HG03354 (cell line): Measurements from ENCODE around the gene PWP2.
"Not testable (repeated sequence)": the region's sequence is repeated elsewhere in the genome, so short reads cannot be mapped to it uniquely, and the experiment has no call there.

ENCODE experiments used
- ATAC-seq: cut with Tn5 transposase; IDR thresholded peaks from one replicate; pipeline ENCODE4 v1.9.1; 2021; ENCODE audit warnings: mild to moderate bottlenecking; ENCODE audit not compliant: unreplicated experiment, poor library complexity, severe bottlenecking

Gene PWP2

GRCh38 chr21:44158082-44158468 lies 50.9 kb downstream of the PWP2 start:
- ATAC-seq = not testable (repeated sequence)

GRCh38 chr21:44159349-44160297 lies 52.4 kb downstream of the PWP2 start:
- not testable (repeated sequence) for ATAC-seq

DNA sequence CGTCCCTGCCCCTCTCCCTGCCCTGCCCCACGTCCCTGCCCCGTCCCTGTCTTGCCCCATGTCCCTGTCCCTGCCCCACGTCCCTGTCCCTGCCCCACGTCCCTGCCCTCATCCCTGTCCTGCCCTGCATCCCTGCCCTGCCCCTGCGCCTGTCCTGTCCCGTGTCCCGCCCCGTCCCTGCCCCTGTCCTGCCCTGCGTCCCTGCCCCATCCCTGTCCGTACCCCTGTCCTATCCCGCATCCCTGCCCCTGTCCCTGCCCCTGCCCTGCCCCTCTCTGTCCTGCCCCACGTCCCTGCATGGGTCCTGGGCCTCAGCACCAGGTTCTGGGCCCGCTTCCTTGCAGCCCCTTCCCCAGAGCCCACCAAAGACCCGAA lies 53.1 kb downstream of the PWP2 start:
- not testable (repeated sequence) for ATAC-seq

GRCh38 chr21:44160821-44161220 lies 53.6 kb downstream of the PWP2 start:
- ATAC-seq = not testable (repeated sequence)

- not testable (repeated sequence) for ATAC-seq
Observed at GRCh38 chr21:44163167-44163653, 56.0 kb downstream of the PWP2 start.

GRCh38 chr21:44165933-44166332 lies 58.7 kb downstream of the PWP2 start:
- not testable (repeated sequence) for ATAC-seq

- not testable (repeated sequence) for ATAC-seq
Observed at GRCh38 chr21:44167527-44167926, 60.3 kb downstream of the PWP2 start.

DNA sequence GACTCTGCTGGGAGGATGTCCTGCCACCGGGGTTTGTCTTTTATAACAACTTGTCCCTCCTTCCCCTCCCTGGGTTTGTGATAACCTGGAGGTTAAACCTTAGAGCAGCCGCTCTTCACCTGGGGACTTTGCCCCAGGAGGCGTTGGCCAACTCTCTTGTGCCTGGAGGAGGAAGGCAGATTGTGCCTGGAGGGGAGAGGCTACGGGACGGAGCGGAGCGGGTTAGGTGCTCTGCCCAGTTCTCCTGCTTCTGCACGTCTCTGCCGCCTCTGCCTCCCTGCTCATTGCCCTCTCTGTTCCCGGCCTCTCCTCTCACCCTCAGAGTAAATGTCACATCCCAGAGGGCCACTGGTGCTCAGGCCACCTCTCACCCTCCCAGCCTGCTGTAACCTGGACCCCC lies 63.1 kb downstream of the PWP2 start:
- not testable (repeated sequence) for ATAC-seq

DNA sequence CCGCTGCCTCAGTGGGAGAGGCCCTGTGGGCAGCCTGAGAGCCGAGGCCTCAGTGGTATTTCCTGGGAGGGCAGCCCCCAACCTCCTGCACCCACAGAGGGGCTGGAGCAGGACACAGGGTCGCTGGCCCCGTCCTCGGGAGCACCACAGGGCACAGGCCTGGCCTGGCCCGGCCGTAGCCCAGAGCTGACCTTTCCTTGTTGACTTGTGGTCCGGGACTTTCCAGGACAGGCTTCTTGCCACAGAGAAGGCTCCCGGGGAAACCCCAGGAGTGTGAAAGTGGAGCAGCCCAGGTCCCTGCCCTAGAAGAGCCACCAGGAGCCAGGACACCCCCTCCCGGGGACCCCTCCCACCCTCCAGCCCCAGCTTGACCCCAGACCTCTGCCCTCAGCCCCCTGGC lies 63.7 kb downstream of the PWP2 start:
- not testable (repeated sequence) for ATAC-seq

DNA sequence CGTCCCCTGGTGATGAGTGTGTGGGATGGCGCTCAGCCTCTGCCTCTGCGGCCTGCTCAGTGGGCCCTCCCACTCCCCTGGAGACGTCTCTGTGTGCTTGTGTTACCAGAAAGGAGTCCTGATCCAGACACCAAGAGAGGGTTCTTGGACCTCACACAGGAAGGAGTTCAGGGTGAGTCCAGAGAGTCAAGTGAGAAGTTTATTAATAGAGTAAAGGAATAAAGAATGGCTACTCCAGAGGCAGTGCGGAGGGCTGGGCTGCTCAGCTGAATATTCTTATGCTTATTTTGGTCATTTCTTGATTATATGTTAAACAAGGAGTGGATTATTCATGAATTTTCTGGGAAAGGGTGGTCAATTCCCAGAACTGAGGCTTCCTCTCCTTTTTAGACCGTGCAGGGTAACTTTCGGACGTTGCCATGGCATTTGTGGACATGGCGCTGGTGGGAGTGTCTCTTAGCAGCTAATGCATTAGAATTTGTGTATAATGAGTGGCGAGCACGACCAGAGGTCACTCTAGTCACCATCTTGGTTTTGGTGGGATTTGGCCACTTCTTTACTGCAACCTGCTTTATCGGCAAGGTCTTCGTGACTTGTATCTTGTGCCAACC lies 64.9 kb downstream of the PWP2 start:
- not testable (repeated sequence) for ATAC-seq

GRCh38 chr21:44172741-44173140 lies 65.5 kb downstream of the PWP2 start:
- ATAC-seq = not testable (repeated sequence)

GRCh38 chr21:44175189-44175588 lies 68.0 kb downstream of the PWP2 start:
- ATAC-seq = not testable (repeated sequence)

DNA sequence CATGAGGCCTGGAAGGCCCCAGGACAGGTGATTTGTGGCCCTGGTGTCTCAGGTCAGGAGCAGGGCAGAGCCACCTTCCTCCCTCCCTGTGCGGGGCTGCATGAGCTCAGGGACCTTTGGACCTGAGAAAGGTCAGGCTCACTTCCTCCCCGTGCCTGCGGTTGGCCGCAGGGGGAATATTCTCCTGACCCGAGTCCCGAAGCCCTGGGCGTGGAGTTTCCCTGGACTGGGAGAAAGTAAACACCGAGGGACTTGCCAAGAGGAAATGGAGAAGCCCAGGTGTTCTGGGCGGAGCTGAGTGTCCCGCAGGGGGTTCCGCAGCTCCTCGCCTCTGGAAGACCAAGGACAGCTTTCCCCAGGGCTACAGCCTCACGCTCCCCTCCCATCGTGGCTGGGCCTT lies 68.9 kb downstream of the PWP2 start:
- not testable (repeated sequence) for ATAC-seq
